H9 (cell line): ENCODE measurements around the gene IVNS1ABP. TPM values are rescaled to one million over a fixed set of nuclear protein-coding genes. Genes with fewer than 3 reads are reported as not detected.

Experiments
- DNase-seq: peaks from one replicate; pipeline ENCODE4 v3.0.0-alpha.2; 2017
- H2AFZ ChIP-seq: one replicate; pipeline ENCODE4 v1.6.1; 2013; ENCODE audit warnings: mild to moderate bottlenecking, low read length, control low read depth, moderate library complexity
- H2AK5ac ChIP-seq: 2 replicates; pipeline ENCODE4 v1.6.1; 2013; ENCODE audit warnings: low read length, control low read depth, mixed read lengths; ENCODE audit not compliant: insufficient read length
- H2BK120ac ChIP-seq: one replicate; pipeline ENCODE4 v1.6.1; 2013; ENCODE audit warnings: low read depth, mild to moderate bottlenecking, low read length, control low read depth, inconsistent platforms; ENCODE audit not compliant: poor library complexity, severe bottlenecking
- H2BK12ac ChIP-seq: 2 replicates; pipeline ENCODE4 v1.6.1; 2013; ENCODE audit warnings: low read length, control low read depth, mixed read lengths, low read depth; ENCODE audit not compliant: insufficient read length
- H2BK15ac ChIP-seq: 2 replicates; pipeline ENCODE4 v1.6.1; 2013; ENCODE audit warnings: low read depth, low read length, control low read depth
- H2BK20ac ChIP-seq: one replicate; pipeline ENCODE4 v1.6.1; 2013; ENCODE audit warnings: low read depth, mild to moderate bottlenecking, low read length, control low read depth, inconsistent platforms; ENCODE audit not compliant: poor library complexity, severe bottlenecking
- H2BK5ac ChIP-seq: 2 replicates; pipeline ENCODE4 v1.6.1; 2013; ENCODE audit warnings: low read length, control low read depth, mixed read lengths; ENCODE audit not compliant: insufficient read length
- H3K14ac ChIP-seq: 2 replicates; pipeline ENCODE4 v1.6.1; 2013; ENCODE audit warnings: low read length, control low read depth; ENCODE audit not compliant: insufficient read depth
- H3K18ac ChIP-seq: 2 replicates; pipeline ENCODE4 v1.6.1; 2013; ENCODE audit warnings: low read depth, mild to moderate bottlenecking, mixed read lengths, low read length, control low read depth; ENCODE audit not compliant: insufficient read length
- H3K23ac ChIP-seq: 2 replicates; pipeline ENCODE4 v1.6.1; 2013; ENCODE audit warnings: low read length, control low read depth, mixed read lengths, low read depth; ENCODE audit not compliant: insufficient read length
- H3K23me2 ChIP-seq: 2 replicates; pipeline ENCODE4 v1.6.1; 2013; ENCODE audit warnings: low read depth, mild to moderate bottlenecking, mixed read lengths, low read length, control low read depth; ENCODE audit not compliant: insufficient read length, poor library complexity, severe bottlenecking
- H3K27ac ChIP-seq: 2 replicates; pipeline ENCODE4 v1.5.1; 2013; ENCODE audit warnings: low read length, control low read depth, mixed read lengths, low read depth; ENCODE audit not compliant: insufficient read length
- H3K27me3 ChIP-seq: 2 replicates; pipeline ENCODE4 v1.6.1; 2013; ENCODE audit warnings: low read length, control low read depth, inconsistent platforms; ENCODE audit not compliant: insufficient read depth
- H3K4ac ChIP-seq: 2 replicates; pipeline ENCODE4 v1.6.1; 2013; ENCODE audit warnings: low read depth, mild to moderate bottlenecking, control low read depth, inconsistent platforms, low read length, moderate library complexity
- H3K4me1 ChIP-seq: 2 replicates; pipeline ENCODE4 v1.6.1; 2013; ENCODE audit warnings: low read length, control low read depth, inconsistent platforms; ENCODE audit not compliant: insufficient read depth
- H3K4me2 ChIP-seq: 2 replicates; pipeline ENCODE4 v1.6.1; 2013; ENCODE audit warnings: low read length, control low read depth, mixed read lengths; ENCODE audit not compliant: insufficient read length, insufficient read depth
- H3K56ac ChIP-seq: 2 replicates; pipeline ENCODE4 v1.6.1; 2013; ENCODE audit warnings: low read depth, mild to moderate bottlenecking, mixed read lengths, low read length, control low read depth; ENCODE audit not compliant: insufficient read length
- H3K79me1 ChIP-seq: 2 replicates; pipeline ENCODE4 v1.6.1; 2013; ENCODE audit warnings: low read depth, mild to moderate bottlenecking, moderate library complexity, low read length, control low read depth, inconsistent platforms; ENCODE audit not compliant: insufficient read depth, poor library complexity, severe bottlenecking
- H3K79me2 ChIP-seq: 2 replicates; pipeline ENCODE4 v1.6.1; 2013; ENCODE audit warnings: low read length, control low read depth, inconsistent platforms; ENCODE audit not compliant: insufficient read depth
- H3K9ac ChIP-seq: 2 replicates; pipeline ENCODE4 v1.6.1; 2013; ENCODE audit warnings: low read length, control low read depth, mixed read lengths; ENCODE audit not compliant: insufficient read length; ENCODE audit errors: extremely low read depth
- H3K9me3 ChIP-seq: one replicate; pipeline ENCODE4 v1.6.1; 2013; ENCODE audit warnings: low read depth, low read length, inconsistent platforms; ENCODE audit not compliant: control insufficient read depth
- H3T11ph ChIP-seq: one replicate; pipeline ENCODE4 v1.6.1; 2013; ENCODE audit warnings: mild to moderate bottlenecking, low read length, control low read depth, inconsistent platforms
- H4K20me1 ChIP-seq: one replicate; pipeline ENCODE4 v1.6.1; 2013; ENCODE audit not compliant: control insufficient read depth, insufficient read length, insufficient read depth
- H4K5ac ChIP-seq: 2 replicates; pipeline ENCODE4 v1.6.1; 2013; ENCODE audit warnings: low read depth, mild to moderate bottlenecking, mixed read lengths, low read length, control low read depth; ENCODE audit not compliant: insufficient read length
- H4K8ac ChIP-seq: replicated peaks from 2 replicates; pipeline ENCODE4 v1.6.1; 2013; ENCODE audit warnings: low read length, control low read depth, mixed read lengths, low read depth; ENCODE audit not compliant: insufficient read length
- H4K91ac ChIP-seq: 2 replicates; pipeline ENCODE4 v1.6.1; 2013; ENCODE audit warnings: low read depth, mild to moderate bottlenecking, moderate library complexity, mixed read lengths, low read length, control low read depth; ENCODE audit not compliant: insufficient read length
- H3K27ac Mint-ChIP-seq, 3 experiments: 2 replicates in 2 of 3; 3 replicates in 1 of 3; pipeline ENCODE4 v1.8.0; 2020 to 2021; ENCODE audit warnings: mixed read lengths in 3 of 3, mild to moderate bottlenecking in 1 of 3, moderate library complexity in 1 of 3
- H3K27me3 Mint-ChIP-seq: 2 replicates; pipeline ENCODE4 v1.8.0; 2021; ENCODE audit warnings: low read depth, mild to moderate bottlenecking, moderate library complexity, mixed read lengths
- H3K36me3 Mint-ChIP-seq, 3 experiments: 2 replicates in 2 of 3; 3 replicates in 1 of 3; pipeline ENCODE4 v1.8.0; 2020 to 2021; ENCODE audit warnings: low read depth in 3 of 3, mixed read lengths in 3 of 3; ENCODE audit not compliant: insufficient read depth in 1 of 3
- H3K4me1 Mint-ChIP-seq, 2 experiments: 2 replicates each; pipeline ENCODE4 v1.8.0; 2020; ENCODE audit warnings: mixed read lengths in 2 of 2
- H3K4me3 Mint-ChIP-seq, 2 experiments: 2 replicates in 1 of 2; 3 replicates in 1 of 2; pipeline ENCODE4 v1.8.0; 2020 to 2021; ENCODE audit warnings: mild to moderate bottlenecking in 2 of 2, mixed read lengths in 2 of 2, moderate library complexity in 1 of 2
- H3K9me3 Mint-ChIP-seq, 2 experiments: 2 replicates in 1 of 2; 3 replicates in 1 of 2; pipeline ENCODE4 v1.8.0; 2020; ENCODE audit warnings: mild to moderate bottlenecking in 2 of 2, mixed read lengths in 2 of 2, moderate library complexity in 1 of 2
- WGBS: extraction: QIAGEN DNeasy Blood & Tissue Kit; methylation state at CpG from one replicate; pipeline ENCODE4 v1.1.7; 2013; ENCODE audit warnings: missing lambda C conversion rate, low lambda C conversion rate, mixed read lengths; ENCODE audit not compliant: insufficient read length; ENCODE audit errors: extremely low coverage; 5-methylcytosine and 5-hydroxymethylcytosine counted together
- total RNA-seq: library from RNA; stranded (reverse); gene quantifications from 2 replicates; pipeline ENCODE4 v1.2.1, GENCODE V29; 2021
- TF ChIP-seq, protein P1 (sequence below): fragments of 200-600 bp; sonication (generic); conservative IDR thresholded peaks from 3 replicates; pipeline ENCODE4 v1.8.0; 2021; ENCODE audit warnings: antibody characterized with exemption, mild to moderate bottlenecking

The IVNS1ABP gene
- total RNA-seq, 1 experiment from 2014 or later, result 110 TPM

DNA sequence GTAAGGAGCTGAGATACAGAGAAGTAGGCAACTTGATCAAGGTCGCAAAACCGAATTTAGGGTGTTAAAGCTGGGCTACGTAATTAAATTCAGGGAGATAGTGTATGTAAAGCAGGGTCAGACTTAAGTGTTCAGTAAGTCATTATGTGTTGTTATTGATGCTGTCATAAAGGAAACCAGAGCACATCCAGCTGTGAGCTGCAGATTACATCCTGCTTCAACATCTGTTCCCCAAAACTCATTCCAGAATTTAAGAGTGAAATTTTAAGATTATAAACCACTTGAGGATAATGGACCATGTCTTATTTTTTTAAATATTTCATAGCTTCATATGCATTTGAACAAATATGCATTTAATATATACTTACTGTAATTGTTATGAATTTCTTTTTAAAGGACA lies 49.7 kb downstream of the IVNS1ABP start:
- Histone ChIP-seq H4K5ac (no peak overlapping the region), H3K56ac (no peak overlapping the region), H2BK15ac (no peak overlapping the region), H3K18ac (no peak overlapping the region), H3K4me1 (no peaks in the 10 kb centered on the region), H4K20me1 (no peaks in the 10 kb centered on the region), H2AK5ac (no peak overlapping the region), H3K79me1 (no peaks in the 10 kb centered on the region), H3K27me3 (no peaks in the 10 kb centered on the region), H3K9ac (no peak overlapping the region), H2BK12ac (no peak overlapping the region), H4K8ac (no peak overlapping the region), H3K23me2 (no peaks in the 10 kb centered on the region), H2BK5ac (no peak overlapping the region), H3K23ac (no peak overlapping the region), H3K79me2 (no peaks in the 10 kb centered on the region), H3K4ac (no peak overlapping the region), H2AFZ (no peak overlapping the region), H2BK20ac (no peak overlapping the region), H3T11ph (no peak overlapping the region), H3K27ac (no peak overlapping the region), H3K14ac (no peak overlapping the region), H2BK120ac (no peak overlapping the region), H3K4me2 (no peak overlapping the region), H4K91ac (no peak overlapping the region), H3K9me3 (no peaks in the 10 kb centered on the region)
- Mint-ChIP-seq H3K27ac (no peak overlapping the region), H3K36me3 (no peaks in the 10 kb centered on the region), H3K4me1 (no peaks in the 10 kb centered on the region), H3K27me3 (no peaks in the 10 kb centered on the region), H3K4me3 (no peak overlapping the region), H3K9me3 (no peaks in the 10 kb centered on the region)
- WGBS, result no CpG with 5 or more reads among the region's 3 CpGs
- TF ChIP-seq, protein P1, sequence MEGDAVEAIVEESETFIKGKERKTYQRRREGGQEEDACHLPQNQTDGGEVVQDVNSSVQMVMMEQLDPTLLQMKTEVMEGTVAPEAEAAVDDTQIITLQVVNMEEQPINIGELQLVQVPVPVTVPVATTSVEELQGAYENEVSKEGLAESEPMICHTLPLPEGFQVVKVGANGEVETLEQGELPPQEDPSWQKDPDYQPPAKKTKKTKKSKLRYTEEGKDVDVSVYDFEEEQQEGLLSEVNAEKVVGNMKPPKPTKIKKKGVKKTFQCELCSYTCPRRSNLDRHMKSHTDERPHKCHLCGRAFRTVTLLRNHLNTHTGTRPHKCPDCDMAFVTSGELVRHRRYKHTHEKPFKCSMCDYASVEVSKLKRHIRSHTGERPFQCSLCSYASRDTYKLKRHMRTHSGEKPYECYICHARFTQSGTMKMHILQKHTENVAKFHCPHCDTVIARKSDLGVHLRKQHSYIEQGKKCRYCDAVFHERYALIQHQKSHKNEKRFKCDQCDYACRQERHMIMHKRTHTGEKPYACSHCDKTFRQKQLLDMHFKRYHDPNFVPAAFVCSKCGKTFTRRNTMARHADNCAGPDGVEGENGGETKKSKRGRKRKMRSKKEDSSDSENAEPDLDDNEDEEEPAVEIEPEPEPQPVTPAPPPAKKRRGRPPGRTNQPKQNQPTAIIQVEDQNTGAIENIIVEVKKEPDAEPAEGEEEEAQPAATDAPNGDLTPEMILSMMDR, result no peak
- DNase-seq, result no peak
